NT2/D1 (cell line): ENCODE data around the gene CHCHD6.

Source experiments
- DNase-seq: peaks from one replicate; pipeline ENCODE4 v3.0.0-alpha.2; 2011; ENCODE audit warnings: low read depth, low spot score
- H3K27me3 ChIP-seq: 2 replicates; pipeline ENCODE4 v1.6.0; 2011; ENCODE audit warnings: mild to moderate bottlenecking; ENCODE audit not compliant: insufficient read length, insufficient read depth
- H3K36me3 ChIP-seq: 2 replicates; pipeline ENCODE4 v1.6.1; 2011; ENCODE audit warnings: mild to moderate bottlenecking, low read length, mixed read lengths; ENCODE audit not compliant: insufficient read depth, insufficient read length
- H3K4me1 ChIP-seq: 2 replicates; pipeline ENCODE4 v1.5.1; 2011; ENCODE audit not compliant: insufficient read depth, insufficient read length
- H3K4me3 ChIP-seq: 2 replicates; pipeline ENCODE4 v1.5.1; 2011; ENCODE audit warnings: low read depth; ENCODE audit not compliant: insufficient read length
- H3K9ac ChIP-seq: 2 replicates; pipeline ENCODE4 v1.6.0; 2011; ENCODE audit warnings: low read depth; ENCODE audit not compliant: insufficient read length
- H3K9me3 ChIP-seq: 2 replicates; pipeline ENCODE4 v1.5.1; 2011; ENCODE audit warnings: mild to moderate bottlenecking, low read length; ENCODE audit not compliant: insufficient read depth
- SUZ12 ChIP-seq: IDR thresholded peaks from 2 replicates; pipeline ENCODE4 v1.6.1; 2011; ENCODE audit not compliant: insufficient read length, insufficient read depth; ENCODE audit errors: extremely low read depth
- YY1 ChIP-seq: IDR thresholded peaks from 2 replicates; pipeline ENCODE4 v1.6.1; 2011; ENCODE audit not compliant: insufficient read length, insufficient read depth
- ZNF274 ChIP-seq: IDR thresholded peaks from 2 replicates; pipeline ENCODE4 v1.6.1; 2011; ENCODE audit warnings: mild to moderate bottlenecking, low read depth, low read length

CHCHD6 gene

GRCh38 chr3:126985132-126985985 is 281.3 kb downstream of the CHCHD6 start:
- no peak for DNase-seq
- H3K27me3 ChIP-seq: peaks cover 8% of the 10 kb centered on the region
- peaks cover 25% of the 10 kb centered on the region for H3K4me1 ChIP-seq
- peaks cover 47% of the 10 kb centered on the region for H3K36me3 ChIP-seq
- H3K4me3 ChIP-seq: no peak overlapping the region
- no peaks in the 10 kb centered on the region for H3K9me3 ChIP-seq
- peak overlapping the region; percentile 90 for H3K9ac ChIP-seq
- no peak for TF ChIP-seq YY1
- no peak for TF ChIP-seq ZNF274
- TF ChIP-seq SUZ12: no peak

DNA sequence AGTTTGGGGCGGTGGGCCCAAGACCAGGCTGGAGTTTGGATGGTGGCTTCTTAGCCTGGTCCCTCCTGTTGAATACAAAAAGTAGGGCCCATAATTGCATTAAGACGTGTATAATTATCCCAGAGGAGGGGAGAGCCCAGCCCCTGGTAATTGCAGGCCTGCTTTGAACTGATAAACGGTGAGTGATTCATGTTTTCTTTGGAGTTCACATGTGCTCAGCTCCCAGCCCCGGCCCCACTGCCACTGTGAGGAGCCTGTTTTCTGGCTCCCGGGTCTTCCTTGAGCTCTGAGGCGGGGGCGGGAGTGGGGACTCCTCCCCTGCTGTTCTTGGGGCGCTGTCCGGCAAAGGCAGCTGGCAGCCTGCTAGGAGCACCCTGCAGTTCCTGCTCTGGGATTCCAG is 282.0 kb downstream of the CHCHD6 start:
- peaks cover 53% of the 10 kb centered on the region for H3K36me3 ChIP-seq
- H3K9me3 ChIP-seq: no peaks in the 10 kb centered on the region
- H3K4me1 ChIP-seq: peaks cover 26% of the 10 kb centered on the region
- TF ChIP-seq YY1 (no peak), SUZ12 (no peak), ZNF274 (no peak)
- H3K9ac ChIP-seq: no peak overlapping the region
- no peak for DNase-seq
- H3K4me3 ChIP-seq: no peak overlapping the region
- peaks cover 5% of the 10 kb centered on the region for H3K27me3 ChIP-seq

GRCh38 chr3:126987129-126987528 is 283.1 kb downstream of the CHCHD6 start:
- Histone ChIP-seq H3K27me3 (peaks cover under 1% of the 10 kb centered on the region), H3K36me3 (peaks cover 63% of the 10 kb centered on the region), H3K9me3 (no peaks in the 10 kb centered on the region), H3K4me3 (no peak overlapping the region), H3K9ac (no peak overlapping the region), H3K4me1 (peaks cover 25% of the 10 kb centered on the region)
- no peak for DNase-seq
- TF ChIP-seq YY1 (no peak), SUZ12 (no peak), ZNF274 (no peak)

- Histone ChIP-seq H3K27me3 (no peaks in the 10 kb centered on the region), H3K4me3 (no peak overlapping the region), H3K9ac (no peak overlapping the region), H3K9me3 (no peaks in the 10 kb centered on the region), H3K36me3 (peaks cover 68% of the 10 kb centered on the region), H3K4me1 (peaks cover 25% of the 10 kb centered on the region)
- TF ChIP-seq ZNF274: no peak
- TF ChIP-seq YY1: no peak
- no peak for TF ChIP-seq SUZ12
- DNase-seq: no peak
Observed at GRCh38 chr3:126987596-126987995, 283.6 kb downstream of the CHCHD6 start.

DNA sequence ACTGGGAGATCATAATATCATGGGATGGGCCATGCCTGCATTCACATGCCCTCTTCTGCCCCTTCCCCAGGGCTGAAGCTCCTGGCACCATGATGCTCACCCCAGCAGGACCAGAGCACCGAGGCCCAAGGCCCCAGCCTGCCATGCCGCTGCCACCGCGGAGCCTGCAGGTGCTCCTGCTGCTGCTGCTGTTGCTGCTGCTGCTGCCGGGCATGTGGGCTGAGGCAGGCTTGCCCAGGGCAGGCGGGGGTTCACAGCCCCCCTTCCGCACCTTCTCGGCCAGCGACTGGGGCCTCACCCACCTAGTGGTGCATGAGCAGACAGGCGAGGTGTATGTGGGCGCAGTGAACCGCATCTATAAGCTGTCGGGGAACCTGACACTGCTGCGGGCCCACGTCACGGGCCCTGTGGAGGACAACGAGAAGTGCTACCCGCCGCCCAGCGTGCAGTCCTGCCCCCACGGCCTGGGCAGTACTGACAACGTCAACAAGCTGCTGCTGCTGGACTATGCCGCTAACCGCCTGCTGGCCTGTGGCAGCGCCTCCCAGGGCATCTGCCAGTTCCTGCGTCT is 284.5 kb downstream of the CHCHD6 start:
- H3K36me3 ChIP-seq: peaks cover 77% of the 10 kb centered on the region
- H3K4me3 ChIP-seq: no peak overlapping the region
- peaks cover 25% of the 10 kb centered on the region for H3K4me1 ChIP-seq
- H3K9ac ChIP-seq: no peak overlapping the region
- no peak for TF ChIP-seq ZNF274
- TF ChIP-seq SUZ12: no peak
- TF ChIP-seq YY1: no peak
- no peaks in the 10 kb centered on the region for H3K27me3 ChIP-seq
- DNase-seq: no peak
- H3K9me3 ChIP-seq: no peaks in the 10 kb centered on the region

DNA sequence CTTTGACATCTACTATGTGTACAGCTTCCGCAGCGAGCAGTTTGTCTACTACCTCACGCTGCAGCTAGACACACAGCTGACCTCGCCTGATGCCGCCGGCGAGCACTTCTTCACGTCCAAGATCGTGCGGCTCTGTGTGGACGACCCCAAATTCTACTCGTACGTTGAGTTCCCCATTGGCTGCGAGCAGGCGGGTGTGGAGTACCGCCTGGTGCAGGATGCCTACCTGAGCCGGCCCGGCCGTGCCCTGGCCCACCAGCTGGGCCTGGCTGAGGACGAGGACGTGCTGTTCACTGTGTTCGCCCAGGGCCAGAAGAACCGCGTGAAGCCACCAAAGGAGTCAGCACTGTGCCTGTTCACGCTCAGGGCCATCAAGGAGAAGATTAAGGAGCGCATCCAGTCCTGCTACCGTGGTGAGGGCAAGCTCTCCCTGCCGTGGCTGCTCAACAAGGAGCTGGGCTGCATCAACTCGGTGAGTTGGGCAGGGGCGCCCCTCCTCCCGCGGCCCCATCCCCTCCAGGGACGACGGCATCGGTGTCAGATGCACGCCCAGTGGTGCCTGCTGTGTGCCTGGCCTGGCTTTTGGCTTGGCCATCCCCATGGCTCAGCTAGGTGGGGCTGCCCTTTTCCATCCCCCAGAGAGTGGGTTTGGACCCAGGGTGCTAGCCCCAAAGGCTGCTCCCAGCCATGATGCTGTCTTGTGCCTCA is 285.4 kb downstream of the CHCHD6 start:
- no peaks in the 10 kb centered on the region for H3K27me3 ChIP-seq
- DNase-seq: no peak
- no peak overlapping the region for H3K4me3 ChIP-seq
- H3K9me3 ChIP-seq: no peaks in the 10 kb centered on the region
- H3K36me3 ChIP-seq: peaks cover 87% of the 10 kb centered on the region
- peaks cover 22% of the 10 kb centered on the region for H3K4me1 ChIP-seq
- no peak overlapping the region for H3K9ac ChIP-seq
- TF ChIP-seq ZNF274: no peak
- no peak for TF ChIP-seq YY1
- TF ChIP-seq SUZ12: no peak

GRCh38 chr3:126990024-126990700 is 286.1 kb downstream of the CHCHD6 start:
- peaks cover 90% of the 10 kb centered on the region for H3K36me3 ChIP-seq
- no peaks in the 10 kb centered on the region for H3K27me3 ChIP-seq
- no peaks in the 10 kb centered on the region for H3K9me3 ChIP-seq
- no peak overlapping the region for H3K4me3 ChIP-seq
- peaks cover 15% of the 10 kb centered on the region for H3K4me1 ChIP-seq
- DNase-seq: no peak
- peak overlapping the region; percentile 50 for H3K9ac ChIP-seq
- TF ChIP-seq SUZ12 (no peak), YY1 (no peak), ZNF274 (no peak)
